CD4-positive, alpha-beta T cell treated with Interleukin-6 at 100 ng/mL for 8 hours (primary cell): Measurements from ENCODE around the gene UGT1A8.

Experiments
- DNase-seq: peaks from one replicate; pipeline ENCODE4 v3.0.0-alpha.2; 2020; ENCODE audit warnings: mixed read lengths, low spot score

Gene UGT1A8

GRCh38 chr2:233819884-233820773 lies 202.7 kb downstream of the UGT1A8 start:
- no peak for DNase-seq

- no peak for DNase-seq
These were observed 203.3 kb downstream of the UGT1A8 start for GRCh38 chr2:233820774-233821105.

GRCh38 chr2:233821196-233821595 lies 203.8 kb downstream of the UGT1A8 start:
- DNase-seq: no peak

- DNase-seq: no peak
These were observed 204.3 kb downstream of the UGT1A8 start for GRCh38 chr2:233821709-233822100.

- no peak for DNase-seq
These were observed 204.8 kb downstream of the UGT1A8 start for GRCh38 chr2:233822101-233822771.
